Smooth muscle cell (in vitro differentiated cells): ENCODE measurements around the gene PPP2R5D. TPM values are rescaled to one million over a fixed set of nuclear protein-coding genes. Genes with fewer than 3 reads are reported as not detected.
A peak's percentile ranks its signal among the peaks of the same experiment; 100 is the strongest.

Experiments
- DNase-seq: peaks from one replicate; lab custom pipeline; 2025; ENCODE audit not compliant: unreplicated experiment; lab: John Stamatoyannopoulos, UW
- H2AFZ ChIP-seq: fragments of 200-600 bp; sonication (generic); 2 replicates; pipeline ENCODE4 v1.6.0; 2016; ENCODE audit warnings: antibody characterized with exemption, low read depth, mild to moderate bottlenecking
- H3F3A ChIP-seq: fragments of 200-600 bp; sonication (generic); 2 replicates; pipeline ENCODE4 v1.6.0; 2017; ENCODE audit warnings: antibody characterized with exemption, low read depth
- H3K27ac ChIP-seq: fragments of 200-600 bp; sonication (generic); 2 replicates; pipeline ENCODE4 v1.5.1; 2016; ENCODE audit warnings: low read depth, mild to moderate bottlenecking
- H3K27me3 ChIP-seq: fragments of 200-600 bp; sonication (generic); 2 replicates; pipeline ENCODE4 v1.6.1; 2016; ENCODE audit warnings: low read depth, mild to moderate bottlenecking
- H3K36me3 ChIP-seq: fragments of 200-600 bp; sonication (generic); 2 replicates; pipeline ENCODE4 v1.5.1; 2016; ENCODE audit warnings: low read depth
- H3K4me1 ChIP-seq: fragments of 200-600 bp; sonication (generic); 2 replicates; pipeline ENCODE4 v1.5.1; 2016; ENCODE audit warnings: low read depth
- H3K4me2 ChIP-seq: fragments of 200-600 bp; sonication (generic); 2 replicates; pipeline ENCODE4 v1.6.0; 2016; ENCODE audit warnings: mild to moderate bottlenecking
- H3K4me3 ChIP-seq: fragments of 200-600 bp; sonication (generic); 2 replicates; pipeline ENCODE4 v1.5.1; 2016; ENCODE audit warnings: mild to moderate bottlenecking
- H3K79me2 ChIP-seq: fragments of 200-600 bp; sonication (generic); 2 replicates; pipeline ENCODE4 v1.6.0; 2016; ENCODE audit warnings: low read depth, mild to moderate bottlenecking
- H3K9ac ChIP-seq: fragments of 200-600 bp; sonication (generic); 2 replicates; pipeline ENCODE4 v1.6.0; 2016; ENCODE audit warnings: low read depth
- H3K9me3 ChIP-seq: fragments of 200-600 bp; sonication (generic); replicated peaks from 2 replicates; pipeline ENCODE4 v1.5.1; 2016; ENCODE audit warnings: low read depth
- H4K20me1 ChIP-seq: fragments of 200-600 bp; sonication (generic); 2 replicates; pipeline ENCODE4 v1.6.0; 2016; ENCODE audit warnings: low read depth
- CTCF ChIP-seq: fragments of 200-600 bp; sonication (generic); IDR thresholded peaks from 2 replicates; pipeline ENCODE4 v1.5.1; 2017; ENCODE audit warnings: borderline replicate concordance, mild to moderate bottlenecking, antibody characterized with exemption; ENCODE audit not compliant: insufficient read depth, poor library complexity, severe bottlenecking
- WGBS: methylation state at CpG from one replicate; pipeline ENCODE4 v1.1.7; 2016; ENCODE audit warnings: low lambda C conversion rate; 5-methylcytosine and 5-hydroxymethylcytosine counted together
- polyA plus RNA-seq: library from polyadenylated mRNA; unstranded; fragments of >200 nt; fragmentation: Nextera tagmentation; extraction: Ambion mirVana; gene quantifications from 2 replicates; pipeline ENCODE4 v1.2.1, GENCODE V29; 2016
- total RNA-seq: library from RNA; depleted of rRNA; stranded (reverse); fragments of >200 nt; gene quantifications from 2 replicates; pipeline ENCODE4 v1.2.3, GENCODE V29; 2014

Gene PPP2R5D
- total and polyA plus RNA-seq, 2 experiments from 2014 or later = 46.4 to 51.3 TPM

GRCh38 chr6:42959917-42960242, 24.5 kb upstream of the PPP2R5D start:
- Histone ChIP-seq H4K20me1 (no peaks in the 10 kb centered on the region), H3K4me3 (peak overlapping the region; percentile 47), H3K9me3 (no peaks in the 10 kb centered on the region), H2AFZ (no peak overlapping the region), H3K27me3 (peaks cover 14% of the 10 kb centered on the region), H3K79me2 (no peaks in the 10 kb centered on the region), H3K9ac (no peak overlapping the region), H3K27ac (no peak overlapping the region), H3F3A (no peaks in the 10 kb centered on the region), H3K4me2 (peak overlapping the region; percentile 86), H3K4me1 (no peaks in the 10 kb centered on the region), H3K36me3 (no peaks in the 10 kb centered on the region)
- 36% methylated on average over 13 of the region's 13 CpGs for WGBS
- DNase-seq = no peak
- TF ChIP-seq CTCF = no peak

- Histone ChIP-seq H2AFZ (no peak within 1 kb of the TSS), H3K4me3 (peak within 1 kb of the TSS; percentile 47), H3K79me2 (no peaks in the 10 kb centered on the region), H3K9ac (no peak within 1 kb of the TSS), H3K4me1 (no peaks in the 10 kb centered on the region), H3K36me3 (no peaks in the 10 kb centered on the region), H3K27ac (no peak within 1 kb of the TSS), H3F3A (no peaks in the 10 kb centered on the region), H3K4me2 (peak within 1 kb of the TSS; percentile 86), H3K27me3 (peaks cover 14% of the 10 kb centered on the region), H3K9me3 (no peaks in the 10 kb centered on the region), H4K20me1 (no peaks in the 10 kb centered on the region)
- TF ChIP-seq CTCF = no peak
- no peak for DNase-seq
- 4% methylated on average over 61 of the region's 62 CpGs for WGBS
Observed at GRCh38 chr6:42960243-42961019, 23.9 kb upstream of the PPP2R5D start, which contains the start of gene GNMT. TSS of gene GNMT (plus strand) at chr6:42960754. CDS start at chr6:42960768, 14 bp downstream.

- TF ChIP-seq CTCF = no peak
- 46% methylated on average over 15 of the region's 15 CpGs for WGBS
- Histone ChIP-seq H2AFZ (no peak overlapping the region), H3K79me2 (no peaks in the 10 kb centered on the region), H3K36me3 (no peaks in the 10 kb centered on the region), H3K27ac (no peak overlapping the region), H3K4me3 (peak overlapping the region; percentile 47), H3K4me2 (peak overlapping the region; percentile 86), H3F3A (no peaks in the 10 kb centered on the region), H3K27me3 (peaks cover 14% of the 10 kb centered on the region), H3K9me3 (no peaks in the 10 kb centered on the region), H3K9ac (no peak overlapping the region), H3K4me1 (no peaks in the 10 kb centered on the region), H4K20me1 (no peaks in the 10 kb centered on the region)
- no peak for DNase-seq
Observed at GRCh38 chr6:42961020-42961470, 23.3 kb upstream of the PPP2R5D start.

GRCh38 chr6:42962096-42962495, 22.3 kb upstream of the PPP2R5D start:
- H3K4me2 ChIP-seq = no peak overlapping the region

More at GRCh38 chr6:42962096-42962495, 22.3 kb upstream of the PPP2R5D start:
- TF ChIP-seq CTCF = no peak
- H3K36me3 ChIP-seq = no peaks in the 10 kb centered on the region
- no peak overlapping the region for H3K9ac ChIP-seq
- H3K9me3 ChIP-seq = no peaks in the 10 kb centered on the region
- no peak for DNase-seq
- H3K27ac ChIP-seq = no peak overlapping the region
- H3K4me1 ChIP-seq = no peaks in the 10 kb centered on the region
- no peak overlapping the region for H2AFZ ChIP-seq
- no peaks in the 10 kb centered on the region for H3K79me2 ChIP-seq
- H3K27me3 ChIP-seq = peaks cover 14% of the 10 kb centered on the region
- no peaks in the 10 kb centered on the region for H3F3A ChIP-seq
- WGBS = 90% methylated on average over 12 of the region's 12 CpGs
- H4K20me1 ChIP-seq = no peaks in the 10 kb centered on the region
- no peak overlapping the region for H3K4me3 ChIP-seq
